Spleen (tissue), 7 donors: ENCODE measurements around the gene SLC26A2.
"Not testable (repeated sequence)": the region's sequence is repeated elsewhere in the genome, so short reads cannot be mapped to it uniquely, and the experiment has no call there.

Experiments
- POLR2A ChIP-seq, 3 donors: fragments of 450-650 bp; IDR thresholded peaks; one replicate each; pipeline ENCODE4 v1.5.1; 2017; ENCODE audit warnings: antibody characterized with exemption in 3 of 3, mild to moderate bottlenecking in 1 of 3
- POLR2AphosphoS5 ChIP-seq, 3 donors: sonication (generic); formaldehyde crosslinking; IDR thresholded peaks; one replicate each; pipeline ENCODE4 v1.5.1; 2017; ENCODE audit warnings: antibody characterized with exemption in 3 of 3
- TF ChIP-seq, protein P1 (sequence below), 11 experiments: fragments of 200-600 bp in 7 of 11; fragments of 450-650 bp in 4 of 11; sonication (generic) in 4 of 11; IDR thresholded peaks in 8 of 11; conservative IDR thresholded peaks in 3 of 11; 1 replicate in 7 of 11; 2 replicates in 4 of 11; pipeline versions ENCODE4 v1.4.0 to v1.8.0; 2016 to 2021; ENCODE audit warnings: antibody characterized with exemption in 11 of 11, inconsistent platforms in 4 of 11, mild to moderate bottlenecking in 1 of 11
- donor health status: DM: no; HTN: no; CAD: no; lungs with moderate emphysema.
- donor health status: DM: no; HTN: no; CAD: no.
- donor health status: DM: no; HTN: no; CAD: no.

- TF ChIP-seq, protein P1, sequence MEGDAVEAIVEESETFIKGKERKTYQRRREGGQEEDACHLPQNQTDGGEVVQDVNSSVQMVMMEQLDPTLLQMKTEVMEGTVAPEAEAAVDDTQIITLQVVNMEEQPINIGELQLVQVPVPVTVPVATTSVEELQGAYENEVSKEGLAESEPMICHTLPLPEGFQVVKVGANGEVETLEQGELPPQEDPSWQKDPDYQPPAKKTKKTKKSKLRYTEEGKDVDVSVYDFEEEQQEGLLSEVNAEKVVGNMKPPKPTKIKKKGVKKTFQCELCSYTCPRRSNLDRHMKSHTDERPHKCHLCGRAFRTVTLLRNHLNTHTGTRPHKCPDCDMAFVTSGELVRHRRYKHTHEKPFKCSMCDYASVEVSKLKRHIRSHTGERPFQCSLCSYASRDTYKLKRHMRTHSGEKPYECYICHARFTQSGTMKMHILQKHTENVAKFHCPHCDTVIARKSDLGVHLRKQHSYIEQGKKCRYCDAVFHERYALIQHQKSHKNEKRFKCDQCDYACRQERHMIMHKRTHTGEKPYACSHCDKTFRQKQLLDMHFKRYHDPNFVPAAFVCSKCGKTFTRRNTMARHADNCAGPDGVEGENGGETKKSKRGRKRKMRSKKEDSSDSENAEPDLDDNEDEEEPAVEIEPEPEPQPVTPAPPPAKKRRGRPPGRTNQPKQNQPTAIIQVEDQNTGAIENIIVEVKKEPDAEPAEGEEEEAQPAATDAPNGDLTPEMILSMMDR (IDR thresholded peaks at IDR 0.05 in 8 of 11, conservative IDR thresholded peaks at IDR 0.05 in 3 of 11), result not testable (repeated sequence)
- TF ChIP-seq POLR2A, POLR2AphosphoS5 (IDR thresholded peaks at IDR 0.05): not testable (repeated sequence)
These were observed 17.8 kb upstream of the SLC26A2 start for GRCh38 chr5:149942741-149943169.
